Activated naive CD8-positive, alpha-beta T cell treated with anti-CD3 and anti-CD28 coated beads, Interleukin-2, amount 50 U/mL, for 24 hours (primary cell): ENCODE data around the gene USP2.

Experiments
- ATAC-seq: fragments of 150-1000 bp; cut with Tn5 transposase; one replicate; pipeline ENCODE4 v1.10.0; 2021
- DNase-seq: peaks from one replicate; pipeline ENCODE4 v3.0.0; 2021
- H3K27ac Mint-ChIP-seq: one replicate; pipeline ENCODE4 v1.8.0; 2021; ENCODE audit warnings: mild to moderate bottlenecking, mixed read lengths
- H3K27me3 Mint-ChIP-seq: one replicate; pipeline ENCODE4 v1.8.0; 2021; ENCODE audit warnings: mixed read lengths
- H3K36me3 Mint-ChIP-seq: one replicate; pipeline ENCODE4 v1.8.0; 2021; ENCODE audit warnings: low read depth, mixed read lengths
- H3K4me1 Mint-ChIP-seq: one replicate; pipeline ENCODE4 v1.8.0; 2021; ENCODE audit warnings: mixed read lengths
- H3K4me3 Mint-ChIP-seq: one replicate; pipeline ENCODE4 v1.8.0; 2021; ENCODE audit warnings: mild to moderate bottlenecking, moderate library complexity, mixed read lengths
- H3K9me3 Mint-ChIP-seq: one replicate; pipeline ENCODE4 v1.8.0; 2021; ENCODE audit warnings: mixed read lengths

USP2 gene

GRCh38 chr11:119338965-119339588, 42.4 kb downstream of the USP2 start:
- Mint-ChIP-seq H3K36me3 (peaks cover 7% of the 10 kb centered on the region), H3K4me3 (no peak overlapping the region), H3K4me1 (peaks cover 27% of the 10 kb centered on the region), H3K27me3 (peaks cover 31% of the 10 kb centered on the region), H3K9me3 (no peaks in the 10 kb centered on the region), H3K27ac (no peak overlapping the region)
- no peak for DNase-seq
- no peak for ATAC-seq

GRCh38 chr11:119338318-119338890, 43.1 kb downstream of the USP2 start:
- Mint-ChIP-seq H3K9me3 (no peaks in the 10 kb centered on the region), H3K27ac (no peak overlapping the region), H3K4me1 (peaks cover 31% of the 10 kb centered on the region), H3K36me3 (peaks cover 7% of the 10 kb centered on the region), H3K4me3 (no peak overlapping the region), H3K27me3 (peaks cover 30% of the 10 kb centered on the region)
- DNase-seq, result peak; percentile 79
- ATAC-seq, result peak; percentile 29

DNA sequence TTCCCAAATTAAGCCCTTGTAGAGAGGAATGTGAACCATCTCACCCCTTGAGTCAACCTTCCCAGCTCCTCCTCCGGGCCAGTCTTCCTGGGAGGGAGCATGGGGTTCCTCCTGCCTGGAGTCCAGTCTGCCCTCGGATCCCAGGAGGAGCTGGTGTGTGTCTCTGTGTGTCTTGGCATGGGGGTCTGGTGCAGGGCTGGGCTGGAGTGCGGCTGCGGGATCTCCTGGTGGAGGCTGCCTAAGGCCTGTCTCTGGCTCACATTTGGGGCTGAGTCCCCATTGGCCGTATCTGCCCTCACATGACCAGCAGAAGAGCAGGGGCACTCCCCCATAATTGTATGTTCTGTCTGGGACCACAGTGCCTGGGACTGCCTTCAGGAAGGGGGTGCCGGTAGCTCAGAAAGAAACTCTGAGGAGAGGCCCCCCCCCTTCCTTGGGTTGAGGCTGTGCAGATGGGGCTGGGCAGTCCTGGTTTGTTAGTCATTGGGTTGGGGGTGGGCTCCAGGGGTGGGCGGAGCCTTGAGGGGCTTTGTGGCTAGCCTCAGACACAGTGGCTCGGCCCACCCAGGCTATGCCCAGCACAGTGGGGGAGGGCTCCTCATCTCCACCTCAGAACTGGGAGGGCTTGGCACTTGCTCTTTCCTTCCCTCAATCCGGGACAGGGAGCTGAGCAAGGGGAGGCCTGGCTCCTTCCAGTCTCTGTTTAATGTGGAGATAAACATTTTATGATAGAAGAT, 43.7 kb downstream of the USP2 start:
- no peak for DNase-seq
- no peak overlapping the region for H3K4me3 Mint-ChIP-seq
- H3K36me3 Mint-ChIP-seq, result peaks cover 7% of the 10 kb centered on the region
- peaks cover 28% of the 10 kb centered on the region for H3K27me3 Mint-ChIP-seq
- H3K4me1 Mint-ChIP-seq, result peaks cover 31% of the 10 kb centered on the region
- ATAC-seq, result no peak
- no peak overlapping the region for H3K27ac Mint-ChIP-seq
- H3K9me3 Mint-ChIP-seq, result no peaks in the 10 kb centered on the region

DNA sequence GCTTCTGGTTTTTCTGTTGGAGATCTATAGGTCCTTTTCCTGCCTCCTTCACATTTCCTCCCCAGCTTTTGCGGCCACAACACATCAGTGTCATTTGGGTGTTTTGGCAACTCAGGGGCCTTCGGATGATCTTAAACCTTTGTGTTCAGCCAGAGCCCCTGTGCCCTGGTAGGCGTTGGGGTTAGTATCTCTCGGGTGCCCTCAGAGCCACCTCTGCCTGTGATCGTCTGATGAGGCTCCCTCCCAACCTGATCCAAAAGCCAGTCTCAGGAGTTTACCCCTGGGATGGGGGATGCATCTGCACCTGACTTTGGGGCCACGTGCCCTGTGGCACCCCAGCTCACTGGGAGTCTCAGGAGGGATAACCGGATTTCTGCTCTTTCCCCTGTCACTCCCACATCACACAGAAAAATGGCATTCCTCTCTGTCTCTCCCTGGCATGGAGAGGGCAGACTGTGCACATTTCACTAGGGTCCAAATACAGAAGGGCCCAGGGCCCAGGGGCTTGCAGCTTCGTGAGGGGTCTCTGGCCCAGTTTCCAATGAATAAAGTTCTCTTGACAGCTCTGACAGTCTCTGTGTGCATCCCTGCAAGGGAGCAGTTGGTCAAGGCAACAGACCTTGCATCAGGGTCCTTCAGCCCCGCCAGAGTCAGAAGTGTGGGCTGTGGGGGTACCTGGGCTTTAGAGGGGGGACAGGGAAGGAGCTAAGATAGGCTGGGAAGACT, 44.6 kb downstream of the USP2 start:
- no peak for DNase-seq
- no peak for ATAC-seq
- peaks cover 7% of the 10 kb centered on the region for H3K36me3 Mint-ChIP-seq
- no peak overlapping the region for H3K4me3 Mint-ChIP-seq
- H3K27ac Mint-ChIP-seq, result no peak overlapping the region
- no peaks in the 10 kb centered on the region for H3K9me3 Mint-ChIP-seq
- peaks cover 25% of the 10 kb centered on the region for H3K27me3 Mint-ChIP-seq
- H3K4me1 Mint-ChIP-seq, result peaks cover 31% of the 10 kb centered on the region

- peak overlapping the region; percentile 96 for H3K4me3 Mint-ChIP-seq
- DNase-seq (no peak), ATAC-seq (no peak)
- peaks cover 7% of the 10 kb centered on the region for H3K36me3 Mint-ChIP-seq
- H3K27me3 Mint-ChIP-seq, result peaks cover 16% of the 10 kb centered on the region
- H3K27ac Mint-ChIP-seq, result peak overlapping the region; percentile 27
- no peaks in the 10 kb centered on the region for H3K9me3 Mint-ChIP-seq
- H3K4me1 Mint-ChIP-seq, result peaks cover 29% of the 10 kb centered on the region
Measured at GRCh38 chr11:119335655-119336543, 45.6 kb downstream of the USP2 start.

- H3K4me1 Mint-ChIP-seq, result peaks cover 27% of the 10 kb centered on the region
- DNase-seq (no peak), ATAC-seq (no peak)
- peaks cover 17% of the 10 kb centered on the region for H3K27me3 Mint-ChIP-seq
- H3K9me3 Mint-ChIP-seq, result no peaks in the 10 kb centered on the region
- H3K4me3 Mint-ChIP-seq, result peak overlapping the region; percentile 96
- peaks cover 7% of the 10 kb centered on the region for H3K36me3 Mint-ChIP-seq
- peak overlapping the region; percentile 94 for H3K27ac Mint-ChIP-seq
Measured at GRCh38 chr11:119335091-119335654, 46.3 kb downstream of the USP2 start.

DNA sequence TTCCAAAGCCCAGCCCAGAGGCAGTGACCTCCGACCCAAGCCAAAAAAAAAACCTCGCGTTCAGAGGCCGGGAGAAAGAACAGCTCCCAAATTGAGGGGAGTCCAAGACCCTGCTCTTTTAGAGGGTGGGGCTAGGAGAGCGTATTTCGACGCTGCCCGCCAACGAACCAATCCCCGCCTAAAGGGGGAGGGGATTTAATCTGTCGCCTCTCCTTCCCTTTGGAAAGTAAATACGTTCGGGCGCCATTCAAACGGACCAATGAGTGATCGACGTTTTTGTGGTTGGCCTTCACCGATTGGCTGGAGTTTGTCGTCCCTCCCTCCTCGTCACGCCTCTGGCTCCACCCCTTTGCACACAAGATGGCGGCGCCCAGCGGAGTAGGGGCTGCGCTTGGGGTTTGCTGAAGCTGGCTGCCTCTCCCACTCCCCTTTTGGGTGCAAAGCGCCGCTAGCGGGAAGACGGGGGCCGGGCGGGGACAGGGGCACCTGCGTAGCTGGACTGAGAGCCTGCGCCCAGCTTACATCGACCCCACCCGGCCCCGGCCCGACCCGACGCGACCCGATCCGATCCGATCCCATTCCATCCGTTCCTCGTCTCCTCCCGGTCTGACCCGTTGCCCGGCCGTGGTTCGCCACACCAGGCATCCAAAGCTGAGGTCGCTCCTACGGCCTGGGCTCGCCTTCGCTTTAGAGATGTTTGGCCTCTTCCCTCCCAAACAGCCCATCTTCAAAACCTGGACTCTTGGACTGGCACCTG, 47.1 kb downstream of the USP2 start, which contains the start of gene RNF26:
TSS of gene RNF26 (plus strand) at position 354 of the 757 bp plus-strand sequence. CDS start 596 bp downstream, outside the sequence.
- peaks cover 26% of the 10 kb centered on the region for H3K4me1 Mint-ChIP-seq
- peak within 1 kb of the TSS; percentile 96 for H3K4me3 Mint-ChIP-seq
- no peaks in the 10 kb centered on the region for H3K9me3 Mint-ChIP-seq

DNA sequence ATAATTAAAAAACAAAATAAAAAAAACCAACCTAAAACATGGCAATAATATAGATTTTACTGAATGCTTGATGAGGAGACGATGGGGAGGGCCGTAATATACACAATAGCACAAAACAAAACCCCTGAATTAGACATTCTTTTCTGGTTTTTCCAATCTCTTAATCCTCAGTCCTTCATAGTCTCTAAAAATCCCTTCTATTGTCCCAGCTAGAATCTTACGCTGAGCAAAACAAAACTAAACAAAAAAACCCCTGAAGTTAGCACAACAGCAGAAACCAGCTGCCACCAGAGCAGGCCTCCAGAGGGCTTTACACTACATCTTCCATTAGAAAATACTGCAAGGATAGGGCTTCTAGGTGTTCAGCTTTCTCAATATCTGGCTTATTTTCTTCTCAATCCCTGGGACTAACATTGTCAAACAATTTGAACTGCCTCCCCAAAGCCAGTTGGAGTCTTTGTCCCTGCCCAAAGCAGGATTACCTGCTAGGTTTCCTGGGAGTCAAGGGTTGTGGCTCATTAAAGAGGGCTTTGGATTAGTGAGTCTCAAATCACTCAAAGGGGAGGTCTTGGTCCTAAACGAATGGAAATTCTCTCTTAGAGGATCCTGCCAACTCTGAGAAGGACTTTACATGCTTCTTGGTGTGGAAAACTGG, 49.3 kb downstream of the USP2 start:
- no peaks in the 10 kb centered on the region for H3K9me3 Mint-ChIP-seq
- peak overlapping the region; percentile 94 for H3K27ac Mint-ChIP-seq
- peaks cover 15% of the 10 kb centered on the region for H3K4me1 Mint-ChIP-seq
- DNase-seq (no peak), ATAC-seq (no peak)
- H3K4me3 Mint-ChIP-seq, result no peak overlapping the region
- H3K36me3 Mint-ChIP-seq, result peaks cover 7% of the 10 kb centered on the region
- peaks cover 4% of the 10 kb centered on the region for H3K27me3 Mint-ChIP-seq

More for the DNA sequence above, 47.1 kb downstream of the USP2 start, which contains the start of gene RNF26:
- Mint-ChIP-seq H3K27ac (peak within 1 kb of the TSS; percentile 94), H3K36me3 (peaks cover 7% of the 10 kb centered on the region), H3K27me3 (peaks cover 16% of the 10 kb centered on the region)
- peak; percentile 92 for DNase-seq
- peak; percentile 92 for ATAC-seq

DNA sequence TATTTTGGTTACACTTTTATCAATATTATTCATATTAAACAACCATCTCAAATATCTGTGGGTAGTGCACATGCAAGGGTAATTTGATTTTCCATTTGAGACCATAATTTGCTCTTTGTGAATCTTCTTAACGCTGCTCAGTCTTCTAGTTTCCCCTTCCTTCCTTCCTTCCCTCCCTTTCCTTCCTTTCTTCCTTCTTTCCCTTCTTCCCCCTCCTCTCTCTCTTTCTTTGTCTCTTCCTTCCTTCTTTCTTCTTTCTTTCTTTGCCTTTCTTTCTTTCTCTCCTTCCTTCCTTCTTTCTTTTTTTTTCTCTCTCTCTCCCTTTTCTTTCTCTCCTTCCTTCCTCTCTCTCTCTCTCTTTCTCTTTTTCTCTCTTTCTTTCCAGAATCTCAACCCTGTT, 51.3 kb downstream of the USP2 start:
- no peak overlapping the region for H3K27ac Mint-ChIP-seq
- ATAC-seq (no peak), DNase-seq (no peak)
- no peak overlapping the region for H3K4me3 Mint-ChIP-seq
- peaks cover 4% of the 10 kb centered on the region for H3K36me3 Mint-ChIP-seq
- H3K27me3 Mint-ChIP-seq, result peaks cover 4% of the 10 kb centered on the region
- H3K9me3 Mint-ChIP-seq, result no peaks in the 10 kb centered on the region
- H3K4me1 Mint-ChIP-seq, result peaks cover 11% of the 10 kb centered on the region

GRCh38 chr11:119329320-119329719, 52.2 kb downstream of the USP2 start:
- Mint-ChIP-seq H3K27ac (no peak overlapping the region), H3K36me3 (no peaks in the 10 kb centered on the region), H3K27me3 (peaks cover 4% of the 10 kb centered on the region), H3K4me1 (peaks cover 6% of the 10 kb centered on the region), H3K9me3 (no peaks in the 10 kb centered on the region), H3K4me3 (no peak overlapping the region)
- ATAC-seq (no peak), DNase-seq (no peak)

GRCh38 chr11:119324189-119324588, 57.3 kb downstream of the USP2 start:
- ATAC-seq (no peak), DNase-seq (no peak)
- Mint-ChIP-seq H3K4me1 (peaks cover 14% of the 10 kb centered on the region), H3K4me3 (no peak overlapping the region), H3K27me3 (peaks cover 4% of the 10 kb centered on the region), H3K27ac (no peak overlapping the region), H3K9me3 (no peaks in the 10 kb centered on the region), H3K36me3 (no peaks in the 10 kb centered on the region)

- peak; percentile 86 for DNase-seq
- peaks cover 9% of the 10 kb centered on the region for H3K27me3 Mint-ChIP-seq
- no peak overlapping the region for H3K27ac Mint-ChIP-seq
- no peaks in the 10 kb centered on the region for H3K9me3 Mint-ChIP-seq
- no peak overlapping the region for H3K4me3 Mint-ChIP-seq
- no peak for ATAC-seq
- H3K4me1 Mint-ChIP-seq, result peaks cover 19% of the 10 kb centered on the region
- no peaks in the 10 kb centered on the region for H3K36me3 Mint-ChIP-seq
Measured at GRCh38 chr11:119323532-119324033, 57.9 kb downstream of the USP2 start.
